SW 1271 (cell line): ENCODE measurements around the gene NF1.

Source experiments
- DNase-seq, 2 experiments: peaks; one replicate each; lab custom pipeline; 2025; lab: John Stamatoyannopoulos, UW

NF1 gene

GRCh38 chr17:31387438-31387837 lies 292.7 kb downstream of the NF1 start:
- no peak for DNase-seq

- no peak for DNase-seq
Observed at GRCh38 chr17:31388351-31388750, 293.6 kb downstream of the NF1 start.

- no peak for DNase-seq
Observed at GRCh38 chr17:31388770-31389656, 294.2 kb downstream of the NF1 start.

GRCh38 chr17:31389657-31390381 lies 295.0 kb downstream of the NF1 start:
- no peak for DNase-seq

- DNase-seq: no peak
Observed at GRCh38 chr17:31390426-31390747, 295.6 kb downstream of the NF1 start.

GRCh38 chr17:31390748-31391495 lies 296.1 kb downstream of the NF1 start:
- peak in 1 of 2 experiments; percentile 16 for DNase-seq

GRCh38 chr17:31391496-31391949 lies 296.7 kb downstream of the NF1 start, which contains the start of gene RAB11FIP4:
Gene RAB11FIP4 (plus strand): TSS chr17:31391675. CDS start chr17:31391853, 178 bp downstream.
- DNase-seq: no peak

GRCh38 chr17:31392002-31392855 lies 297.5 kb downstream of the NF1 start:
- no peak for DNase-seq

GRCh38 chr17:31392856-31393748 lies 298.3 kb downstream of the NF1 start:
- no peak for DNase-seq

- no peak for DNase-seq
Observed at GRCh38 chr17:31393749-31394146, 299.0 kb downstream of the NF1 start.

GRCh38 chr17:31394544-31394943 lies 299.8 kb downstream of the NF1 start:
- DNase-seq: no peak

- DNase-seq: no peak
Observed at GRCh38 chr17:31397256-31397939, 302.6 kb downstream of the NF1 start.

- no peak for DNase-seq
Observed at GRCh38 chr17:31398381-31399311, 303.9 kb downstream of the NF1 start.

GRCh38 chr17:31400481-31400950 lies 305.7 kb downstream of the NF1 start:
- no peak for DNase-seq

GRCh38 chr17:31401456-31402254 lies 306.9 kb downstream of the NF1 start:
- DNase-seq: no peak

- DNase-seq: no peak
Observed at GRCh38 chr17:31404028-31404949, 309.5 kb downstream of the NF1 start.
